GM12864 (cell line): ENCODE measurements around the gene FITM2.

Experiments
- DNase-seq: peaks from one replicate; pipeline ENCODE4 v3.0.0-alpha.2; 2011; ENCODE audit warnings: low read depth
- H3K4me3 ChIP-seq: 2 replicates; pipeline ENCODE4 v1.5.1; 2011; ENCODE audit warnings: mild to moderate bottlenecking, low read depth, low read length, control low read depth
- TF ChIP-seq, protein P1 (sequence below): IDR thresholded peaks from 2 replicates; pipeline ENCODE4 v1.5.1; 2011; ENCODE audit warnings: low read depth, mild to moderate bottlenecking, moderate library complexity, low read length, control low read depth, inconsistent platforms; ENCODE audit errors: missing control alignments

Gene FITM2

DNA sequence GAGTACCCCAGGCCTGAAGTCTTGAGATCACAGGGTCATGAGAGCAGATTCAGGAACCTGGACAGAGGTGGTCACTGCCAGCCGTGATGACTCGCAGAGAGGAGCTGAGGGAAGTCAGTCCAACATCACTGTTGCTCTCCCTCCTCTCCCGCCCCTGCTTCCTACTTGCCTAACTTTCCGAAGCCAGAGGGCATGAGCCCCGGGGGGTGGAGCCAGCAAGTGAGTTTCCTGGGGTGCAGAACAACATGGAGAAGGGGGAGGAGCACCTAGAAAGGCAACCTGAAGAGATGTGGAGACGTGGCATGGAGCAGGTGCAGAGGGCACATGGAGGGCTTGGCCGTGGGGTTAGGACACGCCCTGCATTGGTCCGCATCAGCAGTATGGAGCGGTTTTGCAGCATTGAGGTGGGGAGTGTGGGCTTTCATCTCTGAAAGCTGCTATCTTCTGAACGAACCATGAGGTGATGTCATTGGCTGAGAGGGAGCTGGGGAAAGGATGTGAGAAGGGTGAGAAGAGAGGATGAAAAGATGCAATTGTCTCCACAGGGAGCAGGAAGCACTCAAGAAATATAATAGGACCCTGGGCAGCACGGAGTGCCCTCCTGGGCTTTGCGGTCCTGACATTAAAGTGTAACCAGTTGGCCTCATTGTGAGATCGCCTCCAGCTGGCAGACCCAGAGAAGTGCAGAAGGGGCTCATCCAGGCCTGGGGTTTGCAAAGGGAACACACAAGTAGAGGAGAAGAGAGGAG, 38.9 kb downstream of the FITM2 start:
- TF ChIP-seq, protein P1, sequence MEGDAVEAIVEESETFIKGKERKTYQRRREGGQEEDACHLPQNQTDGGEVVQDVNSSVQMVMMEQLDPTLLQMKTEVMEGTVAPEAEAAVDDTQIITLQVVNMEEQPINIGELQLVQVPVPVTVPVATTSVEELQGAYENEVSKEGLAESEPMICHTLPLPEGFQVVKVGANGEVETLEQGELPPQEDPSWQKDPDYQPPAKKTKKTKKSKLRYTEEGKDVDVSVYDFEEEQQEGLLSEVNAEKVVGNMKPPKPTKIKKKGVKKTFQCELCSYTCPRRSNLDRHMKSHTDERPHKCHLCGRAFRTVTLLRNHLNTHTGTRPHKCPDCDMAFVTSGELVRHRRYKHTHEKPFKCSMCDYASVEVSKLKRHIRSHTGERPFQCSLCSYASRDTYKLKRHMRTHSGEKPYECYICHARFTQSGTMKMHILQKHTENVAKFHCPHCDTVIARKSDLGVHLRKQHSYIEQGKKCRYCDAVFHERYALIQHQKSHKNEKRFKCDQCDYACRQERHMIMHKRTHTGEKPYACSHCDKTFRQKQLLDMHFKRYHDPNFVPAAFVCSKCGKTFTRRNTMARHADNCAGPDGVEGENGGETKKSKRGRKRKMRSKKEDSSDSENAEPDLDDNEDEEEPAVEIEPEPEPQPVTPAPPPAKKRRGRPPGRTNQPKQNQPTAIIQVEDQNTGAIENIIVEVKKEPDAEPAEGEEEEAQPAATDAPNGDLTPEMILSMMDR: peak; percentile 54
- DNase-seq: no peak
- no peak overlapping the region for H3K4me3 ChIP-seq

DNA sequence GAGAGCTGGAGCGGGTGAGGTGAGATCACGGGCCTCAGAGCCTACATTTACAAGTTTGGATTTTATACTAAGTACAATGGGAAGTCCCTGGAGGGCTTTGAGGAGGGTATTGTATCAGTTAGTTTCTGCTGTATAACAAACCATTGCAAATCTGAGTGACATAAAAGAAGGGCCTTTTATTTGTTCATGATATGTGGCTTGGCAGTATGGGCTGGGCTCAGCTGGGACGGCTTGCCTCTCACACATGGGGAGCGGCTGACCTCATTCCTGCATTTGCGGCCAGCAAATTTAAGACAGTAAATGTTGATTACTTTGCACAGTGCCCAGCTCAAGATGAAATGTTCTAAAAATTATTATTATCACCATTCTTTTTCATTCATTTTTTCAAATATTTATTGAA, 42.2 kb downstream of the FITM2 start:
- TF ChIP-seq, protein P1: no peak
- no peak for DNase-seq
- no peak overlapping the region for H3K4me3 ChIP-seq

DNA sequence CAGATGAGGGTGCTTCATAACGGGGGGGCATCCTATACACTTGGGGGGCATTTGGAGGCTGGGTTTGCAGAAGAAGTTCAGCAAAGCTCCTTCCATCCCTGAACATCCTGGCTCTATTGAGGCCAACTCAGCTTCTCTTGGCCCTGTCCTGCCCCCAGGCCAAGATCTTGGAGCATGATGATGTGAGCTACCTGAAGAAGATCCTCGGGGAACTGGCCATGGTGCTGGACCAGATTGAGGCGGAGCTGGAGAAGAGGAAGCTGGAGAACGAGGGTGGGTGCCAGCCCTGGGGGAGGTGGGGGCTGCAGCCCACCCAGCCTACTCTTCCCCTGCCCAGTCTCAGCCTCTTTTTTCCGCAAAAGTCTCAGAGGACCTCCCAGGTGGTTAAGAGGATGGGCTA, 46.7 kb downstream of the FITM2 start:
- TF ChIP-seq, protein P1: no peak
- DNase-seq: no peak
- H3K4me3 ChIP-seq: no peak overlapping the region

DNA sequence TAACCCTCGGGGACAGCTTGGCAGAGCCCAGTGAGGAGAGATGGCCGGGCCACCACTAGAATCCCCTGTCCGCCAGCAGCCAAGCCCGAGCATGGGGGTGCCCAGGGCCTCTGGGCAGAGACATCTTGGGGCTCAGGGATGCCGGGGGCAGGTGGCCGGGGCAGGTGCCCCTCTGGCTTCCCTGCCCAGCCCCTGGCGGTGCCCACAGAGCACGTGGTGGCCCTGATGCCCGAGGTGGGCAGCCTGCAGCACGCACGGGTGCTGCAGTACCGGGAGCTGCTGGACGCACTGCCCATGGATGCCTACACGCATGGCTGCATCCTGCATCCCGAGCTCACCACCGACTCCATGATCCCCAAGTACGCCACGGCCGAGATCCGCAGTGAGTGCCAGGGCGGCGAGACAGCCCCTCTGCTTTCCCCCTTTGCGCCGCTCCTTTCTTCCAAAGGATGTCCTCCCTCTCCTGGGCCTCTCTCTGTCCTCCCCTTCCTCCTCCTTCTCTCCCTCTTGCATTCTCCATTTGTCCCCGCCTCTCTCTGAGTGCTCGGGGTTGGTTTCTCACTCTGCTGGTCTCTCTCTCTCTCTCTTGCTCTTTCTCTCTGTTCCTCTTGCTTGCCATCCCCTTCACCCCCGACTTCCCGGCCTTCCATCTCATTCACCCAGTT, 52.6 kb downstream of the FITM2 start:
- TF ChIP-seq, protein P1: no peak
- H3K4me3 ChIP-seq: no peak overlapping the region
- no peak for DNase-seq

DNA sequence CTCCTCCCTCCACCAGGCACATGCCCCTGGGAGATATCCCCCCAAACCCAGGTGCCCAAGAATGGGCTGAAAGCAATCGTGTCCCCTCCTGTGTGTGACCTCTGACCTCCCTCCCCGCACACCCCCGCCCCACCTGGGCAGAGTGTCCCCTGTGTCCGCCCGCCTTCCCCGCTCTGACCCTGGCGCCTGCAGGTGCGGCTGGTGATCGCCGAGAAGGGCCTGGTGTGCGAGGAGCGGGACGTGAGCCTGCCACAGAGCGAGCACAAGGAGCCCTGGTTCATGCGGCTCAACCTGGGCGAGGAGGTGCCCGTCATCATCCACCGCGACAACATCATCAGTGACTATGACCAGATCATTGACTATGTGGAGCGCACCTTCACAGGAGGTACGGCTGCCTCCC, 54.0 kb downstream of the FITM2 start:
- H3K4me3 ChIP-seq: no peak overlapping the region
- no peak for DNase-seq
- TF ChIP-seq, protein P1: no peak

DNA sequence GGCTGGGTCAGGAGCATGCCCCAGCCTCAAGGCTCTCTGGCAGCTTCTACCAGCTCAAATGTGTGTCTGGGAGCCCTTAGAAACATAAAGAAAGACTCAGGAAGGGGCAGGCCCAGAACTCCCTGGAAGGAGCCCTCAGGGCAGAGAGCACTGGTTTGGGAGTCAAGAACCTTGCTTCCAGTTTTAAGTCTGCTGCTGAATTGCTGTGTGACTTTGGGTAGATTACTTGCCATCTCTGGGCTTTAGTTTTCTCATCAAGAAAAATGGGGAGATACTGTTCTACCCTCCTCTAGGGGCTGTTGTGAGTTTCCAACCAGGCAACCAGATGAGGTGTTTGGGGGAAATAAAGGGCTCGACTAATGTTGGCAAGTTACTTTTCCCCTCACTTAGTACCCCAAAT, 55.1 kb downstream of the FITM2 start:
- no peak for DNase-seq
- TF ChIP-seq, protein P1: no peak

More for the DNA sequence above, 55.1 kb downstream of the FITM2 start:
- H3K4me3 ChIP-seq: no peak overlapping the region
